HG03097 (cell line): ENCODE measurements around the gene CSNK1A1.
A peak's percentile ranks its signal among the peaks of the same experiment; 100 is the strongest.

Source experiments
- ATAC-seq: cut with Tn5 transposase; IDR thresholded peaks from one replicate; pipeline ENCODE4 v1.9.1; 2021; ENCODE audit not compliant: unreplicated experiment, low FRiP score

CSNK1A1 gene

DNA sequence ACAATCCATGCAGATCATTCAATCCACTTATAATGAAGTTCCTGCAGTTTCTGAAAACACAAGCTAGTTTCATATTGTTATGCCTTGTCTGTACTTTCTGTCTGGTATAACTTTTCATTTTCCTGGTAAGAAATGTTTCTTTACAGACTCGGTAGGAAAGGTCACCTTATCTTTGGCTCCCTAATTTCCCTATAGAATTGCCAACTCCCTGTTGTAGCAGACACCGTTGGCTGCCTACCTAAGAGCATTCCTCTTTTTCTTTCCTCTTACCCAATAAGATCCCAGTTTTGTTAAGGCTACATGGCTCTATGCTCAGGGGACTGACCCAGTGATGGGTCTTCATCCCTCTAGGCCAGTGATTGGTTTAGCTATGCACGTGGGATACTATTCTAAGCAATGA lies 23.9 kb upstream of the CSNK1A1 start:
- no peak for ATAC-seq

DNA sequence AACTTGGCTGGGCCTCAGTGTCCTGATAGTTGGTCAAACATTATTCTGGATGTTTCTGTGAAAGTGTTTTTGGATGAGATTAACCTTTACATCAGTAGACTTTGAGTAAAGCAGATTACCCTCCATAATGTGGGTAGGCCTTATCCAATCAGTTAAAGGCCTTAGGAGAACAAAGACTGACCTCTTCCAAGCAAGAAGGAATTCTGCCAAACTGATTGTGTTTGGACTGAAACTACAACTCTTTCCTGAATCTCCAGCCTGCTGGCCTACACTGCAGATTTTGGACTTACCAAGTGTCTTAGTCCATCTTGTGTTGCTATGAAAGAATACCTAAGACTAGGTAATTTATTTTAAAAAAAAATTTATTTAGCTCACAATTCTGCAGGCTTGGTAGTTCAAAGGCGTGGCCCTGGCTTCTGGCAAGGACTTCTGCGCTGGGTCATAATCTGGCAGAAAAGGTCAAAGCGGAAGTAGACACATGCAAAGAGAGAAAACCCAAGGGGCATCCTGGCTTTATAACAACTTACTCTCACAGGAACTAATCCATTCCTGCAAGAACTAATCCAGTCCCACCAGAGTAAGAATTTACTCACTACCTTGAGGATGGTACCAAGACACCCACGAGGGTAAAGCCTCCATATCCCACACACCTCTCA lies 21.5 kb upstream of the CSNK1A1 start:
- ATAC-seq, result no peak

DNA sequence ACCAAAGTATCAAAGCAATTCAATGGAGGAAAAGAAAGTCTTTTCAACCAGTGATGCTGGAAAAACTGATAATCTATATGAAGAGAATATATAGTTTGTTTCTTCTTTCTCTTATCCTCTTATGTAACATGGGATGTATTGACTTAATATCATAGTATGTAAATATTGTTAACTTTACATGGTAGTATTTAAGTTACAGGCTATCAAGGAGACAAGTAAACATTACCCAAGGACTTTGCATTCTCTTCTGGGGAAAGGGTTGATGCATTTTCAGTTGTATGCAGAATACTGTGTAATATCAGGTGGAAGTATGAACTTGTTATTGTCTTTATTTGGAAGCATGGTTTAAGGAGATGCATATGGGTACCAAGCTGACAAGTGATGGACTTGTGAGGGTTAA lies 20.9 kb upstream of the CSNK1A1 start:
- no peak for ATAC-seq

DNA sequence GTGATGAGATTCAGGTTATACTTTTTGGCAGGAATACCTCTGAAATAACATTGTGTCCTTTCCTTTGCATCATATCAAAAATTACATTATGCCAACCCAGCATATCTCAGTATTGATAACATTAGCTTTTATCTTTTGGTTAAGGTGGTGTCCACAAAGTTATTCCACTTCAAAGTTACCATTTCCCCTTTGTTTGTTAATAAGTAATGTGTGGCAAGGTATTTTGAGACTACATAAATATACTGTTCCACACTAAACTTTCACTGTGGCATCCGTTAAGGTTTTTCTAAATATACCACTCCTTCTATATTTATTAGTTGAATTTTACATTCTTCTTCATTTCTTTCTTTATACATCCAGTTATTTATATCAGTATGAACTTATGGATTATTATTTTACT lies 16.0 kb upstream of the CSNK1A1 start:
- ATAC-seq, result no peak

DNA sequence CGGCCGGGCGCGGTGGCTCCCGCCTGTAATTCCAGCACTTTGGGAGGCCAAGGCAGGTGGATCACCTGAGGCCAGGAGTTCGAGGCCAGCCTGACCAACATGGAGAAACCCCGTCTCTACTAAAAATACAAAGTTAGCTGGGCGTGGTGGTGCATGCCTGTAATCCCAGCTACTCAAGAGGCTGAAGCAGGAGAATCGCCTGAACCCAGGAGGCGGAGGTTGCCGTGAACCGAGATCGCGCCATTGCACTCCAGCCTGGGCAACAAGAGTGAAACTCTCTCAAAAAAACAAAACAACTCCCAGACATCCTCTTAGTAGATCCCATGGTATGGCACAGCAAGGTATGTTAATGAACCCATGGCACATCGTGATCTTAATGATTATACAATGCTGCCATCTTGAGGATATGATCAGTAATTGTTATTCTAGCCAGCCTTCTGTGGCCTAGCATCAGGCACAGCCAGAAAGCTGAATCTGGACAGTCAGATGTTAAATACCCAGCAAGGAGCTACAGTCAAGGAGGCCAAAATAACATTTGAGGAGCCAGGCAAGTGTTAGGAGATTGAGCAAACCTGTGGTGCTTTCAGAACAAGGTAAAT lies 13.4 kb upstream of the CSNK1A1 start:
- ATAC-seq, result peak; percentile 92

DNA sequence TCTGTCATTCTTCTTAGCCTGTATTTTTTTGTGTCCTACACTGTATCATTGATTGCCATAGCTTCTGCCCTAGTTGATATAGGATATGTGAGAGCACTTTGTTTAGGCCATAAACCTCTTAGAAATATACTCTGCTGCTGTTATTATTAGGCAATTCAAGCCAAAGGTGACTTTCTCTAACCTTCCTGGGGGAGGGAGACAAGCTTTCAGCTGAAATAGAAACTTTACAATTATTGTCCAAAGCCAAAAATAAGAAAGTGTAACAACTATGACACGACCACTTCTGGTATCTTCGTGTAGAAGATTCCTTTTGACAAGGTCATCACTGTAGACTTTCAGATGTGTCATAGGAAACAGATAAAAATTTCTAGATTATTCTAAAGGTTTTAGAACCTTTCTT lies 12.2 kb upstream of the CSNK1A1 start:
- no peak for ATAC-seq

DNA sequence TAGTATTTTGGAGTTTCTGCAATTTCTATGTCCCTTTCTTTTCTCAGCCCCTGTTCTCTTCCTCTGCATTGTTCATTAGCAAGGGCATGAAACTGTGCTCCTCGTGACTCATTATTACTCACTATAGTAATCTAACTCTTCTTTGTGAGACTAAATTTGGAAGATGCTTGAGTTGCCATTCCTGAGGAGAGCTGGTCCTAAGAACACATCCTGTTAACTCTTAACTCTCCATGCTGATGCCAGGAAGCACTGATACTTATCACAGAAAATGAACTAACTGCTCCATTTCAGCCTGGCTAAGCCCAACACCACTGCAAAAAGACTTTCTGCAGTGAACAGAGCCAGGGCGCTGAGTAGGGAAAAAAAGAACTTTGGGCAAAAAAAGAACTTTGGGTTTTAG lies 10.6 kb upstream of the CSNK1A1 start:
- ATAC-seq, result no peak

DNA sequence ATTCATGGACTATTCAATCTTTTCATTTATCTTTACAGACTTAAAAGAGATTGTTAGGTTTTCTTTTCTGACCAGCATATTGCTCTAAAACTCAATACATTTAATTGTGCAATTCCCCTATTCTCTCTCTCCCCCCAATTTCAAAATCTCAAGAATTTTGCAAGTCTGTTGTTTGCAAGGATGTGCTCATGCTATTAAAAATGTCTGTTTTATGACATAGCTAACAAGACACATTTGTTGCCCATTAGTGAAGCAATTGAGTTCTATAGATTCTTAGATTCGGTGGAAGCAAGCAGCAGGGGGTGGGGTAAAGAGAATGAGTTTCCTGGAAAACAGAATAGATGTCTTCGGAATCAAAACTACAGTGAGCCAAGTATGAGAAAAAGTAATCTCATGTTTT lies 8.5 kb upstream of the CSNK1A1 start:
- ATAC-seq, result no peak

DNA sequence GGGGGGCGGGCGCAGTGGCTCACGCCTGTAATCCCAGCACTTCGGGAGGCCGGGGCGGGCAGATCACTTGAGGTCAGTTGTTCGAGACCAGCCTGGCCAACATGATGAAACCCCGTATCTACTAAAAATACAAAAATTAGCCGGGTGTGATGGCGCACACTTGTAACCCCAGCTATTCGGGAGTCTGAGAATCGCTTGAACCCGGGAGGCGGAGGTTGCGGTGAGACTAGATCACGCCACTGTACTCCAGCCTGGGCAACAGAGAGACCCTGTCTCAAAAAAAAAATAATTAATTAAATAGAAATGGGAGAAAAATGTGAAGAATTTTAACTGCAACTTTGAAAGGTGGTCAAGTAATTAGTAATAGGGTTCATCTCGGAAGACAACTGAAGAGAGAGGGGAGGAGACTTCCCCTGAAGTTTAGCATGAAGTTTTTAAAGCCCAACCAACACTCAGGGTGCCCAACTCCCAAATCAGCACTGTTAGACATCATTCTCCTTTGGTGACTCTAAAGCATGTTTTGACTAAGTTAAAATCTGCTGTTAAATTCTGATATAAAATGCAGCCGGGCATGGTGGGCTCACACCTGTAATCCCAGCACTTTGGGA lies 1.4 kb upstream of the CSNK1A1 start:
- ATAC-seq, result no peak

DNA sequence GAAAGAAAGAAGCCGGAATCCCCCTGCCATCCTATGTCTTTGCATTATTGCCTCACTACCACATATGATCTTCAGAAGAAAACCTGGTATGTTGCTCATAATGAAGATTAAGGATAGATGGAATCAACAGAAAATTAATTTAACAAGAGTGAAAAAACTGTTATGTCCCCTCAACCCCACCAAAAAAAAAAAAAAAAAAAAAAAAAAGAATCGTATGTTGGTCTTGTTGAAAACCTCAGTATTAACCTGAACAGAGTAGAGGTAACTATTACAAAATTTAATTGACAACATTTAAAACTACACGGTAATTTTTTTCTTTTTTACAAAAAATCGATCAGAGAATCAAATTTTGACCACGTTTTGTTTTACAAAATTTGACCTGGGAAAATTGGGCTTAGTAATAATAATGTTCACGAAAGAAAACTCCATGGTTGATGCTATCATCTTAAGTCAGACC lies 827 bp upstream of the CSNK1A1 start:
- no peak for ATAC-seq

DNA sequence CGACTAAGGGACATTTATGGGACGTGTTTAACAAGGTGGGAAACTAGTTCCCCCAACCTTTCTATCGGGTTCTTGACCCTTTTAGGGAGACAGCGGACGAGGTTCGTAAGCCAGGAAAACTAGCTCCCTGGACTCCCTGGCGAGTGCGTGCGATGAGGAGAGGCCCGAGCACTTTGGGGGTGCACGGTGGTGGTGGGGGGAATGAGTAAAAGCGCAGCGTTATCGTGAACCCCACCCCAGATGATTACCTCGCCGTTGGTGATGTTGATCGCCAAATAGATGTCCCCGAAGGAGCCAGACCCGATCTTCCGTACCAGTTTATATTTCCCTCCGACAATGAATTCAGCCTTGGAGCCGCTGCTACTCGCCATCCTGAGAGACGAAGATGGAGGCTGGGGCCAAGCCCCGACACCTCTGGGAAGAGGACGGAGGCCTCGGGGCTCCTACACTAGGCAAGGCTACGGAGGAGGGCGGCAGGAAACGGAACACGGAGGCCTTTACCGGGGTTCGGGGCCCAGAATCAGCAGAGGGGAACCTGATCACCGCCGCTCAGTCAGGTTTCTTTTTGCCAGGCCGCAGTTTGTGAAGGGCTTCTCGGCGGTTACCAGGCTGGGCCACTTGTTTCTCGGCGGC lies 529 bp downstream of the CSNK1A1 start:
- ATAC-seq, result peak; percentile 8

DNA sequence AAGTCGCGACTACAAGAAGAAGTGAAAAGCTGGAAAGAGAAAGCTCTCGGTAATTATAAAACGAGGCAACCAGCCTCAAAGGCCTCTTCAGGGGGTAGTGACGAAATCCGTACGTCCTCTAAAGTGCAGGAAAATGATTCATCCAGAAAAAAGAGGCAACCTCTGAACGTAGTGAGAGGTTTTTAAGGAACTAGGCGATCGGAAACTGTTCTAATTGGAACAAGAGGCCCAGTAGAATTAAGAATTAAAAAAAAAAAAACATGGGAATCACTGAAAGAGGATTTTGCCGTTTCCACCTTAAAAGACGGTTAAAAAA lies 1.0 kb downstream of the CSNK1A1 start:
- no peak for ATAC-seq

DNA sequence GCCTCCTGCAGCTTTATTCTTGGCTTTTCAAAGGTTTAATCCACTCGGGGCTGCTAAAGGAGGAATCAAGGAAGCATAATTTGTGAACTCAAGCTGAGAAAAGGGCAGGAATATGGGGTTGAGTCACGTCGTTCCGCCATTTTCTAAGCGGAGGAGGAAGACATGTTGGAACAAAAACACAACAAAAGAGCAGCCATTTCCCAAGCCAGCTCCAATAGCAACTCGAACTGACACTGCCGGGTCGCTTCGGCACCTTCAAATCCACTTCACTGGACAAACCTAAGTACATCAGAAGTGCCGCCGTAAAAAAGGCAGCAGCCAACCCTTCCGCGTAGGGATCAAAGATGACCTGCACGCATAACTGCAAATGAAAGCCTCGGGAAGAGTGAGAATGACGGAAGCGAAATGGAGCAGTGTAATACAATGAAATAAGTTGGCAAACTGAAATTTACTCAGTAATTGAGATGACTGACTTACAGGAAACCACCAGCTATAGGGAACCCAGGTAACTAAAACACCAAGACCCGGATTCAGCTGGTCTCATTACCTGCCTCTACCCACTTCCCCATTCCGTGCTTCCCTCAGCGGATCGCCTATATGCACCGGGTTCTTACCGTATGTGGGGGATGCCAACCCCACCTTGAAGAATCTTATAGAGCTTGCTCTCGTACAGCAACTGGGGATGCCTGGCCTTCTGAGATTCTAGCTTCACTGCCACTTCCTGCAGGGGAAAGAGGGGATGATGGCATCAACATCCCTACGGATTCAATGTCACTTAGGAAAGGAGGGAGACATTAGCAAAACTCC lies 1.6 kb downstream of the CSNK1A1 start:
- ATAC-seq, result peak; percentile 25

DNA sequence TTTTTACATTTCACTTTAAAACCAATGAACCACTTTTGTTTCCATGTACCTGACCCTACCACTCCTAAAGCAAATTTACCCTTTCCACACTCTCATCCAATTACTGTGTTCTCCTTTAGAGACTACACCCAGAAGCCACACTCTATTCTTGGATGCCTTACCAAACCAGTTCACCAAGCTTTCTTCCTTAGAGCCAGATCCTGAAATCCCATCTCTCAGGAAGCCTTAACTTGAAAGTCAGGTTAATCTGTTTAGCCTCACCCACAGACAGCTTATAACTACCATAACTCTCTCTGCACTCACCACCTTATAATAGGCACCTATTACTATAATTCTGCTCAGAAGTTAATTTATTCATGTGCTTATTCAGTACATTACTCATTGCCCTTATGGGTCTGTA lies 4.3 kb downstream of the CSNK1A1 start:
- no peak for ATAC-seq

DNA sequence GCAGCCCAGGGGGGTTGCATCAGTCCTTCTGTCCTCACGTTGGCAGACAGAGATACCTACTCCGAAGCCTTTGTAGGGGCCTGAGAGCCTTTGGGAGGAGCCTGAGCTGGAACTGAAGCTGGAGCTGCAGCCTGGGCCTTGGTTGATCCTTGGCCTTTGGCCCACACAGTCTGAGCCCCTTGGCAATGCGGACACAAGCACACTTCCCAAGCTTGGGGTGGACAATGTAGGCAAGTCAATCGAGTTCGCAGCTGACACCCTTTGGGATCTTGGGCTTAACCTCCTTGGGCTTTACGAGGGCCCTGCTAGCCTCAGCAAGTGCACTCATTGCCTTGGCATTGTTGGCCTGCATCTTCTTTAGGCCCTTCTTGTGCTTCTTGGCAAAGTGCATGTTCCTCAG lies 5.9 kb downstream of the CSNK1A1 start:
- no peak for ATAC-seq

DNA sequence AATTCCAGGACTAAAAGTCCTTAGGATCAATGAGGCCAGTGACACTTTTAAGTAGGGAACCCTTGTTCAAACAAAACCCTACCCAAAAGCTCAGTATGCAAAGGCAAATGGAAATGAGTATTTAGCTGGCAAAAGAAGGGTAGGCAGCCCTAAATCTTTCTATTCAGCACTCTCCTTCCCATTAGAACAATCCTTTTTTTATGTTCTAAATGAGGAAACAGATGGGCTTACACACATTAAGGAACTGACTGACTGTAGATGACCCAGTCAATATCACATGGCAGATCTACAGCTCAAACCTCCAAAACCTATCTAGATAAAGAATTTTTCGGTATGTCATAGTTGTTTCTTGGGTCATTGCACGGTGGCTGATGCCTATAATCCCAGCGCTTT lies 7.2 kb downstream of the CSNK1A1 start:
- ATAC-seq, result no peak

DNA sequence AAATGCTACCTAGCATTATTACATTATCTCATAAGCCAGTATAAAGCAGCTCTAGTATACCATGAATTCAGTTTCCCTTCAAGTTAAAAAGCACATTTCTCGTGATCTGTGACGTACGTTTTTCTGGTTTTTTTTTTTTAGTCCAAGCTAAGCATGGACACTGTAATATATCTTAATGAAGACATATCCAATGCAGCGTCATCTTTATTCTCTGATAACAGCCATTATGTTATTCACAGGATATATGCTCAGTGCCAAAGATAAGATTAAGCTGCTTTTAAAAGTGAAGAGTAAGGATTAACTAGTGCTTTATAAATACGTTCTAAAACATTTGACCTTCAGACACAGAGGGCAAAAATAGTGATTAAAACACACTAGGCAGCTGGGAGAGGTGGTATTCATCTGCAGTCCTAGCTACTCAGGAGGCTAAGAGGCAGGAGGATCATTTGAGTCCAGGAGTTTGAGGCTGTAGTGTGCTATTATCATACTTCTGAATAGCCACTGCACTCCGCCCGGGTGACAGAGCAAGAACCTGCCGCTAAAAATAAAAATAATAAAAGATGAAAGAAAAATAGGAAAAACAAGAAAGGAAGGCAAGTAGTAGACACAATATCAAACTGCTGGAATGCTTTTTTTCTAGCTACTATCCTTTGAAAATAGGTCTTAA lies 7.7 kb downstream of the CSNK1A1 start:
- no peak for ATAC-seq

DNA sequence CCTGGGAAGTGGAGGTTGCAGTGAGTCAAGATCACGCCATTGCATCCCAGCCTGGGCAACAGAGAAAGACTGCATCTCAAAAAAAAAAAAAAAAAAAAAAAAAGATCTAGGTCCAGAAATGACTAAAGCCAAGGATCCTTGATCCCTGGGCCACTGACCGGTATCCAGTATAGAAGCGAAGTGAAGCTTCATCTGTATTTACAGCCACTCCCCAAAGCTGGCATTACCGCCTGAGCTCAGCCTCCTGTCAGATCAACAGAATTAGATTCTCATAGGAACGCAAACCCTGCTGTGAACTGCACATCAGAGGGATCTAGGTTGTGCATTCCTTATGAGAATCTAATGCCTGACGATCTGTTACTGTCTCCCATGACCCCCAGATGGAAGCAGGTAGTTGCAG lies 9.3 kb downstream of the CSNK1A1 start:
- no peak for ATAC-seq

DNA sequence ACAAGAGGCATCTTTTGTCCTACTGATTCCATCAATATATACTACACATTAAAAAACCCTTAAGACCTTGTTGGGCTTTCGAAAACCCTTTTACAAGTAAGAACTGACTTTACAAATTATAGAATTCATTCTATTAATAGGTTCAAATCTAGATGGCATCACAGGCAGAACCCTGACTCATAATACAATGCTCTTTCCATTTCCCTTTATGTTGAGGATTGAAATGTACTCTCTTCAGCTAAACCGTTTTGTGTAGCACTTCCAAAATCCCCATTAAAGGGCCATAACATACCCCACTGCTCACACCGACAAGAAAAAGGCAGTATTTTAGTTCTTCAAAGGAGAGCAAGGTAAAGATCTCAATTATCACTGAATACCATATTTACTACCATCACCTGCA lies 11.2 kb downstream of the CSNK1A1 start:
- ATAC-seq, result no peak

DNA sequence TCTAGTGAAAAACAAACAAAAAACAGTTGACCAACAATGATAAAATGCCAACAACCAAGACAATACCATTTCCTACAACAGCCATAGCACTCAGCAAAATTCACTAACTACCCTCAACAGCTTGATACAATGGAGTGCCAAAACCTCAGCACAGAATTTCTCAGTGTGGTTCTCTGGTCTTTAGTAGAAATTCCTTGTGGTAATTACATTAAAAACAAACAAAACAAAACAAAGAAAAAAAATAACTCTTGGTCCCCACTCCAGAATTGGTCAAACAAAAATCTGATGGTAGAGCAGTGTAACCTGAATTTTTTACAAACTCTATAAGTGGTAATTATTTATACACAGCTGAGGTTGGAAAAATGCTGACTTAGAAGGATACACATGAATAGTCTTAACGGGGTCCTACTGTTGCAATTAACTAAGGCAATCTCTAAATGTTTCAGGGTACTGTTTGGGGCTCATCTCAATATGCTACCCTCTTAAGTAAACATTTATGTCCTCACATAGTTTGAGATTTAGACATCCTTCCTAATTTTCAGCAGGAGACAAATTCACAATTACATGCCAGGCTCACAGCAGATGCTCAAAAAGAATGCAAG lies 13.8 kb downstream of the CSNK1A1 start:
- ATAC-seq, result no peak
